Pancreas (tissue), 10 donors: ENCODE results near the gene AKAP12. TPM values are rescaled to one million over a fixed set of nuclear protein-coding genes. Genes with fewer than 3 reads are reported as not detected.

Experiments
- ATAC-seq, 4 donors: fragments of 200-7000 bp; cut with Tn5 transposase; one replicate each; pipeline versions ENCODE4 v1.8.0 to v1.9.1; 2020; ENCODE audit warnings: mild to moderate bottlenecking in 4 of 4, moderate library complexity in 4 of 4
- DNase-seq, 6 donors: peaks; one replicate each; pipeline ENCODE4 v3.0.0-alpha.2; 2020
- FAIRE-seq: peaks from 2 replicates; lab custom pipeline; 2012; peaks lifted over from hg19 to GRCh38; lab: Jason Lieb, UNC
- H3K27ac ChIP-seq, 4 donors: fragments of 200-600 bp; sonication (generic); 1 replicate in 3 of 4; 2 replicates in 1 of 4; pipeline versions ENCODE4 v1.5.0 to v1.8.0; 2020
- H3K27me3 ChIP-seq, 4 donors: fragments of 200-600 bp; one replicate each; pipeline ENCODE4 v1.8.0; 2021
- H3K36me3 ChIP-seq, 3 donors: fragments of 200-600 bp; sonication (generic) in 1 of 3; one replicate each; pipeline versions ENCODE4 v1.5.0 to v1.8.0; 2020 to 2021
- H3K4me1 ChIP-seq, 3 donors: fragments of 200-600 bp; one replicate each; pipeline ENCODE4 v1.8.0; 2021
- H3K4me3 ChIP-seq, 4 donors: fragments of 200-600 bp; sonication (generic) in 2 of 4; one replicate each; pipeline versions ENCODE4 v1.5.0 to v1.8.0; 2020 to 2021
- H3K9me3 ChIP-seq, 4 donors: fragments of 200-600 bp; one replicate each; pipeline ENCODE4 v1.8.0; 2021
- CTCF ChIP-seq, 4 donors: fragments of 200-600 bp; sonication (generic) in 3 of 4; IDR thresholded peaks; one replicate each; pipeline versions ENCODE4 v1.5.0 to v1.8.0; 2021; ENCODE audit warnings: antibody characterized with exemption in 4 of 4
- WGBS, 2 donors: extraction: QIAGEN DNeasy Blood & Tissue Kit; methylation state at CpG; one replicate each; pipeline ENCODE4 v1.1.7; 2013; 5-methylcytosine and 5-hydroxymethylcytosine counted together
- intact Hi-C, 3 donors: fragments of 100-400 bp; cut with DNase I; formaldehyde crosslinking; loops; one replicate each; pipeline versions ENCODE4 v1.11.1 to v1.14.2; 2022
- polyA plus RNA-seq, 2 donors: library from polyadenylated mRNA; stranded (reverse); fragments of 200-250 nt; gene quantifications; one replicate each; pipeline ENCODE4 v1.2.3, GENCODE V29; 2013
- total RNA-seq, 6 donors: library from RNA; stranded (reverse); fragmentation: NEBNext Ultra II Directional in 4 of 6; extraction: Animal tissue kit (Norgen Biotek cat#: 25700) in 4 of 6; gene quantifications; one replicate each; pipeline versions ENCODE4 v1.2.1 to v1.2.4, GENCODE V29; 2021 to 2023
- donor health status: healthy with polysubstance abuse.
- donor health status: DM: no; HTN: no; CAD: no; lungs with moderate emphysema.
- donor health status: DM: no; HTN: no; CAD: no.
- donor health status: control.
- donor health status: control.
- donor health status: Bipolar disorder and iron deficiency.
- donor health status: DM: yes; HTN: yes; CAD: no.
- donor health status: DM: no; HTN: no; CAD: no.
- donor health status: DM: no; HTN: no; CAD: no.
- donor health status: DM: yes; HTN: yes; CAD: no.

The AKAP12 gene
- total and polyA plus RNA-seq, 8 donors, result 2.4 to 13.2 (median 3.8) TPM

GRCh38 chr6:151301547-151301946 lies 61.8 kb downstream of the AKAP12 start:
- Histone ChIP-seq H3K27me3 (no peaks in the 10 kb centered on the region), H3K27ac (no peak overlapping the region), H3K36me3 (no peaks in the 10 kb centered on the region), H3K4me3 (no peak overlapping the region), H3K9me3 (no peaks in the 10 kb centered on the region), H3K4me1 (no peaks in the 10 kb centered on the region)
- no peak for FAIRE-seq
- ATAC-seq, result no peak
- DNase-seq, result no peak
- 73 to 74% methylated on average over 8 of the region's 8 CpGs for WGBS, 2 donors
- intact Hi-C loops, result no loop called here
- TF ChIP-seq CTCF (IDR thresholded peaks at IDR 0.05), result no peak

DNA sequence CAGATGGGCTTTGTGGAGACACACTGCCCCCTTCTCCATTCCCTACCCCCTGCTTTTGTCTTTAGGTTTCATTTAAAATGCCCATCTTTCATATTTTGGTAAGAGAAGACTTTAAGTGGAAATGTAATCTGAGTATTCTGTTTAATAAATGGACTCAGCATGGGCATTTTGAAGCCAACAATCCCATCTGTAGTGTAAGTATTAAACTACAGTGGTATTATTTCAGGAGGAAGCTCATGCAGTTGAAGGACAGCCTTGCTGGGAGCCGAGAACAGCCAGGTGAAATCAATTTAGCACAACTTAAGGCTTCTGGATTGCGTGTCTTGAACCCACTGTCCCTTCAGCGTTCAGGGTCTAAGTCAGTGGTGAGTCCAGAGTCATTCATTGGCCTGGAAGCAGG lies 63.5 kb downstream of the AKAP12 start:
- no peak for DNase-seq
- H3K4me3 ChIP-seq, result no peak overlapping the region
- H3K27ac ChIP-seq, result no peak overlapping the region
- H3K4me1 ChIP-seq, result no peaks in the 10 kb centered on the region
- intact Hi-C loops, result no loop called here
- WGBS, 2 donors, result 75 to 86% methylated on average over 3 of the region's 3 CpGs
- H3K36me3 ChIP-seq, result no peaks in the 10 kb centered on the region
- TF ChIP-seq CTCF (IDR thresholded peaks at IDR 0.05), result no peak
- H3K9me3 ChIP-seq, result no peaks in the 10 kb centered on the region
- H3K27me3 ChIP-seq, result no peaks in the 10 kb centered on the region
- ATAC-seq, result no peak
- FAIRE-seq, result no peak

GRCh38 chr6:151306269-151306783 lies 66.6 kb downstream of the AKAP12 start:
- no peaks in the 10 kb centered on the region for H3K9me3 ChIP-seq
- ATAC-seq (no peak), FAIRE-seq (no peak), DNase-seq (no peak)
- TF ChIP-seq CTCF (IDR thresholded peaks at IDR 0.05), result no peak
- intact Hi-C loops, result no loop called here
- H3K4me3 ChIP-seq, result no peak overlapping the region
- 74 to 80% methylated on average over 12 of the region's 12 CpGs for WGBS, 2 donors
- H3K27me3 ChIP-seq, result no peaks in the 10 kb centered on the region
- H3K36me3 ChIP-seq, result no peaks in the 10 kb centered on the region
- no peaks in the 10 kb centered on the region for H3K4me1 ChIP-seq
- H3K27ac ChIP-seq, result no peak overlapping the region

- FAIRE-seq, result no peak
- no peaks in the 10 kb centered on the region for H3K27me3 ChIP-seq
- WGBS, 2 donors, result 26 to 28% methylated on average over 4 of the region's 4 CpGs
- no peaks in the 10 kb centered on the region for H3K9me3 ChIP-seq
- DNase-seq, result no peak
- H3K4me3 ChIP-seq, result no peak overlapping the region
- H3K36me3 ChIP-seq, result no peaks in the 10 kb centered on the region
- ATAC-seq, result peak in 3 of 4 donors; percentile 40 to 53 (median 52)
- H3K4me1 ChIP-seq, result no peaks in the 10 kb centered on the region
- TF ChIP-seq CTCF (IDR thresholded peaks at IDR 0.05), result no peak
- intact Hi-C loops, result no loop called here
- H3K27ac ChIP-seq, result no peak overlapping the region
These were observed 67.7 kb downstream of the AKAP12 start for GRCh38 chr6:151307501-151307900.

- no peak for FAIRE-seq
- no peak for TF ChIP-seq CTCF (IDR thresholded peaks at IDR 0.05)
- Histone ChIP-seq H3K27me3 (no peaks in the 10 kb centered on the region), H3K27ac (no peak overlapping the region), H3K36me3 (no peaks in the 10 kb centered on the region), H3K4me1 (peaks cover 3 to 10% (median 6%) of the 10 kb centered on the region in 3 donors), H3K4me3 (no peak overlapping the region), H3K9me3 (no peaks in the 10 kb centered on the region)
- no peak for ATAC-seq
- WGBS, 2 donors, result 90 to 94% methylated on average over 4 of the region's 4 CpGs
- intact Hi-C loops, result no loop called here
- no peak for DNase-seq
These were observed 69.9 kb downstream of the AKAP12 start for GRCh38 chr6:151309619-151310018.
